OCI-LY3 (cell line): ENCODE data around the gene TBX22.

Experiments
- EZH2phosphoT487 ChIP-seq: fragments of 200-600 bp; shearing (Covaris generic); IDR thresholded peaks from 2 replicates; pipeline ENCODE4 v1.6.1; 2018; ENCODE audit warnings: antibody characterized with exemption, mixed run types, low read depth
- TF ChIP-seq, protein P1 (sequence below): fragments of 200-600, 300-600 bp; sonication (generic); IDR thresholded peaks from 2 replicates; pipeline ENCODE4 v1.5.1; 2014; ENCODE audit warnings: antibody characterized with exemption, low read length, low read depth

DNA sequence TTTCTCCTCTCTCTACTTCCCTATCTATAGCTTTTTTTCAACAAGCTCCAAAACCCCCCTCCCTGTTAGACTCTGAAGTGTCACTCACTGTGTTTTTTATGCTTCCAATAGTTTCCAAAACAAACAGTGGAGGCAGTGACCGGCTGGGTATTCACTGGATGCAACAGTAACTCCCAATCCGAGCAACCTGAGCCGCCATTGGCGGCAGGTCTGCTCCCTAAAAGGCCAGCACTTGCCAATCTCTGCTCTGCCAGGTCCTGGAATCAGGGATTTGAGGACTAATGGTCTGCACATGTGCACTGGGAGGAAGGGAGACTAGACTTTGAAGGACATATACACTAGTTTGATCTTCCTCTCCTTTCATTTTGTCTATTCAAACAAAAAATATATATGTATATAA lies 7.1 kb downstream of the TBX22 start:
- TF ChIP-seq, protein P1, sequence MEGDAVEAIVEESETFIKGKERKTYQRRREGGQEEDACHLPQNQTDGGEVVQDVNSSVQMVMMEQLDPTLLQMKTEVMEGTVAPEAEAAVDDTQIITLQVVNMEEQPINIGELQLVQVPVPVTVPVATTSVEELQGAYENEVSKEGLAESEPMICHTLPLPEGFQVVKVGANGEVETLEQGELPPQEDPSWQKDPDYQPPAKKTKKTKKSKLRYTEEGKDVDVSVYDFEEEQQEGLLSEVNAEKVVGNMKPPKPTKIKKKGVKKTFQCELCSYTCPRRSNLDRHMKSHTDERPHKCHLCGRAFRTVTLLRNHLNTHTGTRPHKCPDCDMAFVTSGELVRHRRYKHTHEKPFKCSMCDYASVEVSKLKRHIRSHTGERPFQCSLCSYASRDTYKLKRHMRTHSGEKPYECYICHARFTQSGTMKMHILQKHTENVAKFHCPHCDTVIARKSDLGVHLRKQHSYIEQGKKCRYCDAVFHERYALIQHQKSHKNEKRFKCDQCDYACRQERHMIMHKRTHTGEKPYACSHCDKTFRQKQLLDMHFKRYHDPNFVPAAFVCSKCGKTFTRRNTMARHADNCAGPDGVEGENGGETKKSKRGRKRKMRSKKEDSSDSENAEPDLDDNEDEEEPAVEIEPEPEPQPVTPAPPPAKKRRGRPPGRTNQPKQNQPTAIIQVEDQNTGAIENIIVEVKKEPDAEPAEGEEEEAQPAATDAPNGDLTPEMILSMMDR: no peak
- no peak for TF ChIP-seq EZH2phosphoT487
